HG03280 (cell line): Measurements from ENCODE around the gene RUSF1.
"Not testable (repeated sequence)": the region's sequence is repeated elsewhere in the genome, so short reads cannot be mapped to it uniquely, and the experiment has no call there.

ENCODE experiments used
- ATAC-seq: cut with Tn5 transposase; IDR thresholded peaks from one replicate; pipeline ENCODE4 v1.9.1; 2021; ENCODE audit warnings: mild to moderate bottlenecking, moderate library complexity; ENCODE audit not compliant: unreplicated experiment

Gene RUSF1

GRCh38 chr16:31507929-31508705 lies at the start of gene RUSF1:
TSS of gene RUSF1 (minus strand) at chr16:31508391. CDS start at chr16:31508373, 18 bp downstream.
- peak; percentile 90 for ATAC-seq

GRCh38 chr16:31542763-31543162 lies 34.6 kb upstream of the RUSF1 start:
- no peak for ATAC-seq

- ATAC-seq = not testable (repeated sequence)
These were observed 31.6 kb upstream of the RUSF1 start for GRCh38 chr16:31539762-31540161.

- not testable (repeated sequence) for ATAC-seq
These were observed 30.0 kb upstream of the RUSF1 start for GRCh38 chr16:31538243-31538598.

GRCh38 chr16:31537362-31538242 lies 29.4 kb upstream of the RUSF1 start:
- ATAC-seq = no peak

GRCh38 chr16:31536804-31537361 lies 28.7 kb upstream of the RUSF1 start:
- no peak for ATAC-seq

- ATAC-seq = no peak
These were observed 27.5 kb upstream of the RUSF1 start for GRCh38 chr16:31535737-31536136.

GRCh38 chr16:31532896-31533295 lies 24.7 kb upstream of the RUSF1 start:
- no peak for ATAC-seq

- ATAC-seq = no peak
These were observed 23.9 kb upstream of the RUSF1 start for GRCh38 chr16:31532120-31532519.

- ATAC-seq = no peak
These were observed 22.9 kb upstream of the RUSF1 start for GRCh38 chr16:31531096-31531495.

GRCh38 chr16:31530405-31530804 lies 22.2 kb upstream of the RUSF1 start:
- no peak for ATAC-seq

- no peak for ATAC-seq
These were observed 21.7 kb upstream of the RUSF1 start for GRCh38 chr16:31529937-31530312.

GRCh38 chr16:31529108-31529936 lies 21.1 kb upstream of the RUSF1 start:
- no peak for ATAC-seq

- no peak for ATAC-seq
These were observed 20.4 kb upstream of the RUSF1 start for GRCh38 chr16:31528523-31529107.

- no peak for ATAC-seq
These were observed 19.6 kb upstream of the RUSF1 start, which contains the start of gene AHSP for GRCh38 chr16:31527734-31528274. TSS of gene AHSP (plus strand) at chr16:31527900. CDS start at chr16:31528140, 240 bp downstream.

- no peak for ATAC-seq
These were observed 16.9 kb upstream of the RUSF1 start for GRCh38 chr16:31525113-31525512.

- not testable (repeated sequence) for ATAC-seq
These were observed 15.6 kb upstream of the RUSF1 start for GRCh38 chr16:31523768-31524167.

- no peak for ATAC-seq
These were observed 13.9 kb upstream of the RUSF1 start for GRCh38 chr16:31522071-31522470.

GRCh38 chr16:31521368-31521767 lies 13.2 kb upstream of the RUSF1 start:
- ATAC-seq = no peak
